PC-9 (cell line): Measurements from ENCODE around the gene TMEM88. TPM values are rescaled to one million over a fixed set of nuclear protein-coding genes. Genes with fewer than 3 reads are reported as not detected.

Experiments
- BruUV-seq: library from RNA; stranded (reverse); fragments of 400-500 nt; replicated peaks from 2 replicates; lab custom pipeline; 2021; lab: Mats Ljungman, UMichigan
- CTCF ChIA-PET: fragments of 300-600 bp; sonication (Branson Sonifier 250); formaldehyde crosslinking; loops from one replicate; lab custom pipeline; 2022; ENCODE audit warnings: antibody characterized with exemption; lab: Charles Lee
- POLR2A ChIA-PET: fragments of 300-600 bp; sonication (Branson Sonifier 250); formaldehyde crosslinking; loops from one replicate; lab custom pipeline; 2022; ENCODE audit warnings: antibody characterized with exemption; ENCODE audit not compliant: unreplicated experiment; lab: Charles Lee
- DNase-seq, 2 experiments: peaks; one replicate each; pipeline versions ENCODE4 v3.0.0 to v3.0.0-alpha.2; 2015 to 2022; ENCODE audit warnings: mixed read lengths in 1 of 2
- H2AFZ ChIP-seq: fragments of 200-600 bp; sonication (generic); 2 replicates; pipeline ENCODE4 v1.8.1; 2017; ENCODE audit warnings: antibody characterized with exemption
- H3F3A ChIP-seq: fragments of 200-600 bp; sonication (generic); 2 replicates; pipeline ENCODE4 v1.8.1; 2017; ENCODE audit warnings: antibody characterized with exemption, mild to moderate bottlenecking, low read depth; ENCODE audit not compliant: insufficient read depth
- H3K27ac ChIP-seq: fragments of 200-600 bp; sonication (generic); 2 replicates; pipeline ENCODE4 v1.6.1; 2016; ENCODE audit warnings: mixed run types
- H3K27me3 ChIP-seq: fragments of 200-600 bp; sonication (generic); 2 replicates; pipeline ENCODE4 v1.6.1; 2016; ENCODE audit warnings: low read depth, mixed run types; ENCODE audit not compliant: insufficient read depth
- H3K36me3 ChIP-seq: fragments of 200-600 bp; sonication (generic); 2 replicates; pipeline ENCODE4 v1.6.1; 2016; ENCODE audit warnings: low read depth, mixed run types
- H3K4me1 ChIP-seq: fragments of 200-600 bp; sonication (generic); replicated peaks from 2 replicates; pipeline ENCODE4 v1.6.1; 2016; ENCODE audit warnings: mixed run types; ENCODE audit not compliant: insufficient read depth
- H3K4me2 ChIP-seq: fragments of 200-600 bp; sonication (generic); 2 replicates; pipeline ENCODE4 v1.6.1; 2017; ENCODE audit warnings: mixed run types
- H3K4me3 ChIP-seq: fragments of 200-600 bp; sonication (generic); 2 replicates; pipeline ENCODE4 v1.6.1; 2016; ENCODE audit warnings: mixed run types
- H3K79me2 ChIP-seq: fragments of 200-600 bp; sonication (generic); 2 replicates; pipeline ENCODE4 v1.6.1; 2017; ENCODE audit warnings: low read depth, mixed run types
- H3K9me2 ChIP-seq: fragments of 200-600 bp; sonication (generic); 2 replicates; pipeline ENCODE4 v1.8.1; 2017; ENCODE audit warnings: mild to moderate bottlenecking; ENCODE audit not compliant: insufficient read depth
- H3K9me3 ChIP-seq: fragments of 200-600 bp; sonication (generic); 2 replicates; pipeline ENCODE4 v1.8.1; 2016; ENCODE audit warnings: low read depth; ENCODE audit not compliant: insufficient read depth
- H4K20me1 ChIP-seq: fragments of 200-600 bp; sonication (generic); 2 replicates; pipeline ENCODE4 v1.8.1; 2017; ENCODE audit not compliant: insufficient read depth
- CTCF ChIP-seq: fragments of 200-600 bp; sonication (generic); conservative IDR thresholded peaks from 2 replicates; pipeline ENCODE4 v1.6.1; 2017; ENCODE audit warnings: mixed run types, antibody characterized with exemption, mild to moderate bottlenecking, moderate library complexity
- EZH2 ChIP-seq: fragments of 200-600 bp; sonication (generic); IDR thresholded peaks from 2 replicates; pipeline ENCODE4 v1.8.0; 2017; ENCODE audit warnings: antibody characterized with exemption, low read depth
- intact Hi-C: fragments of 100-400 bp; cut with micrococcal nuclease; formaldehyde crosslinking; loops from one replicate; pipeline ENCODE4 v1.10.0; 2022; ENCODE audit not compliant: unreplicated experiment
- total RNA-seq: library from RNA; stranded (reverse); gene quantifications from 2 replicates; pipeline ENCODE4 v1.2.3, GENCODE V29; 2021

TMEM88 gene
- total RNA-seq, 1 experiment from 2014 or later = 3.1 TPM

- no peaks in the 10 kb centered on the region for H3K9me2 ChIP-seq
- H3K4me3 ChIP-seq = peak overlapping the region; percentile 84; the same call in 1 of the 2 replicates
- H3K36me3 ChIP-seq = no peaks in the 10 kb centered on the region
- ChIA-PET CTCF (no interaction called here), POLR2A (interaction anchor here (0.6 kb wide), 2 partner anchors 174 to 662 kb away, joined by 3 to 7 read pairs; no protein-coding TSS in a partner anchor)
- H2AFZ ChIP-seq = no peak overlapping the region
- DNase-seq = peak in 1 of 2 experiments; percentile 25
- no peaks in the 10 kb centered on the region for H3K9me3 ChIP-seq
- TF ChIP-seq CTCF = no peak
- no peak for TF ChIP-seq EZH2
- no peaks in the 10 kb centered on the region for H3K27me3 ChIP-seq
- H4K20me1 ChIP-seq = peaks cover 4% of the 10 kb centered on the region; the same call in 1 of the 2 replicates
- H3F3A ChIP-seq = peaks cover 30% of the 10 kb centered on the region
- intact Hi-C loops = loop anchor here (5.0 to 10.0 kb wide), 2 partner anchors 48 to 300 kb away; partner anchors contain the start of genes CNTROB, MPDU1 and TRAPPC1
- no peak overlapping the region for H3K4me2 ChIP-seq
- no peak overlapping the region for H3K27ac ChIP-seq
- BruUV-seq = no TSS peak
- H3K79me2 ChIP-seq = peaks cover 31% of the 10 kb centered on the region
- peaks cover 24% of the 10 kb centered on the region for H3K4me1 ChIP-seq
Measured at GRCh38 chr17:7884581-7885366, 29.9 kb downstream of the TMEM88 start.

GRCh38 chr17:7885367-7886226, 30.7 kb downstream of the TMEM88 start:
- Histone ChIP-seq H2AFZ (no peak overlapping the region), H3K4me1 (peaks cover 27% of the 10 kb centered on the region), H3K36me3 (no peaks in the 10 kb centered on the region; the same call in 1 of the 2 replicates), H3K27ac (peak overlapping the region; percentile 66), H3K79me2 (peaks cover 38% of the 10 kb centered on the region), H4K20me1 (peaks cover 4% of the 10 kb centered on the region; the same call in 1 of the 2 replicates), H3F3A (peaks cover 30% of the 10 kb centered on the region), H3K9me3 (no peaks in the 10 kb centered on the region), H3K27me3 (no peaks in the 10 kb centered on the region), H3K9me2 (no peaks in the 10 kb centered on the region), H3K4me3 (peak overlapping the region; percentile 84), H3K4me2 (peak overlapping the region; percentile 99)
- TF ChIP-seq EZH2 = no peak
- no peak for TF ChIP-seq CTCF
- BruUV-seq = no TSS peak
- ChIA-PET CTCF (no interaction called here), POLR2A (interaction anchor here (0.6 kb wide), 1 partner anchor 173 kb away, joined by 7 read pairs; no protein-coding TSS in a partner anchor)
- DNase-seq = peak in 1 of 2 experiments; percentile 68
- intact Hi-C loops = loop anchor here (5.0 to 10.0 kb wide), 2 partner anchors 47 to 301 kb away; partner anchors contain the start of genes CNTROB, MPDU1 and TRAPPC1
